ENCODE data around the gene TSPAN31. TPM values are rescaled to one million over a fixed set of nuclear protein-coding genes. Genes with fewer than 3 reads are reported as not detected.
"Not testable (repeated sequence)": the region's sequence is repeated elsewhere in the genome, so short reads cannot be mapped to it uniquely, and the experiment has no call there.

The TSPAN31 gene
- total and polyA plus RNA-seq, 12 donors, result 25.3 to 115 (median 55.9) TPM

GRCh38 chr12:57772429-57773322 lies 27.8 kb downstream of the TSPAN31 start, which contains the start of gene EEF1AKMT3:
Gene EEF1AKMT3, plus strand, starts transcription at chr12:57772614. Its CDS starts 111 bp downstream, at chr12:57772725.
- Histone ChIP-seq H3K36me3 (replicated peaks in 1 of 2) (no peaks in the 10 kb centered on the region), H3K27me3 (no peaks in the 10 kb centered on the region), H3K4me1 (replicated peaks in 1 of 2) (peaks cover 12 to 18% of the 10 kb centered on the region in 2 donors), H3K9me3 (replicated peaks in 1 of 3) (no peaks in the 10 kb centered on the region), H3K4me3 (peak within 1 kb of the TSS; percentile 25 to 94 (median 54)), H3K27ac (peak within 1 kb of the TSS; percentile 61 to 94 (median 93))
- WGBS, 4 donors, result 3 to 5% (median 3%) methylated on average over 30 to 67 of the region's 67 CpGs
- DNase-seq, result peak; percentile 62 to 78 (median 71)
- TF ChIP-seq POLR2A (IDR thresholded peaks at IDR 0.05) (no peak), CTCF (IDR thresholded peaks at IDR 0.05) (peak in 1 of 6 experiments; percentile 14)
- intact Hi-C loops (cut with DNase I), result loop anchor here in 1 of 2 donors (5.0 kb wide), 1 partner anchor 45 kb away; no protein-coding TSS in a partner anchor

- not testable (repeated sequence) for DNase-seq; H3K4me3 ChIP-seq; H3K27me3 ChIP-seq; H3K27ac ChIP-seq; H3K36me3 ChIP-seq (replicated peaks in 1 of 2); H3K9me3 ChIP-seq (replicated peaks in 1 of 3)
- H3K4me1 ChIP-seq (replicated peaks in 1 of 2), result peaks cover 12 to 18% of the 10 kb centered on the region in 2 donors
- 90 to 97% (median 94%) methylated on average over 7 to 11 of the region's 11 CpGs for WGBS, 4 donors
- intact Hi-C loops (cut with DNase I), result loop anchor here in 1 of 2 donors (5.0 kb wide), 1 partner anchor 47 kb away; no protein-coding TSS in a partner anchor
These were observed 29.8 kb downstream of the TSPAN31 start for GRCh38 chr12:57774634-57775033.

- no peak overlapping the region for H3K27ac ChIP-seq
- peaks cover 12 to 18% of the 10 kb centered on the region in 2 donors for H3K4me1 ChIP-seq (replicated peaks in 1 of 2)
- H3K27me3 ChIP-seq, result no peaks in the 10 kb centered on the region
- H3K9me3 ChIP-seq (replicated peaks in 1 of 3), result no peaks in the 10 kb centered on the region
- intact Hi-C loops (cut with DNase I), result no loop called here
- no peak for DNase-seq
- no peaks in the 10 kb centered on the region for H3K36me3 ChIP-seq (replicated peaks in 1 of 2)
- H3K4me3 ChIP-seq, result no peak overlapping the region
- WGBS, 4 donors, result 78 to 96% (median 88%) methylated on average over 3 of the region's 3 CpGs
- TF ChIP-seq POLR2A (IDR thresholded peaks at IDR 0.05), result no peak
- no peak for TF ChIP-seq CTCF (IDR thresholded peaks at IDR 0.05)
These were observed 30.2 kb downstream of the TSPAN31 start for GRCh38 chr12:57775044-57775443.

GRCh38 chr12:57775563-57776246 lies 30.9 kb downstream of the TSPAN31 start:
- H3K4me3 ChIP-seq, result no peak overlapping the region
- 78 to 85% (median 79%) methylated on average over 4 of the region's 4 CpGs for WGBS, 4 donors
- intact Hi-C loops (cut with DNase I), result no loop called here

More at GRCh38 chr12:57775563-57776246, 30.9 kb downstream of the TSPAN31 start:
- no peak for TF ChIP-seq CTCF (IDR thresholded peaks at IDR 0.05)
- TF ChIP-seq POLR2A (IDR thresholded peaks at IDR 0.05), result no peak
- Histone ChIP-seq H3K27me3 (no peaks in the 10 kb centered on the region), H3K27ac (no peak overlapping the region), H3K4me1 (replicated peaks in 1 of 2) (peaks cover 12 to 18% of the 10 kb centered on the region in 2 donors), H3K36me3 (replicated peaks in 1 of 2) (peaks cover 0 to 5% of the 10 kb centered on the region in 2 donors), H3K9me3 (replicated peaks in 1 of 3) (no peaks in the 10 kb centered on the region)
- DNase-seq, result no peak
